SK-N-SH treated with all-trans-retinoic acid at 6 μM for 48 hours (cell line): Measurements from ENCODE around the gene SCYGR4.

ENCODE experiments used
- CREB5 ChIP-seq: fragments of 250-450 bp; sonication (Bioruptor Pico); IDR thresholded peaks from 2 replicates; pipeline ENCODE4 v1.5.1; 2020; ENCODE audit warnings: low read depth, mild to moderate bottlenecking, moderate library complexity
- ESRRG ChIP-seq: fragments of 250-450 bp; sonication (Bioruptor Pico); IDR thresholded peaks from 2 replicates; pipeline ENCODE4 v1.6.1; 2021; ENCODE audit warnings: mild to moderate bottlenecking
- RARB ChIP-seq: fragments of 250-450 bp; sonication (Bioruptor Pico); IDR thresholded peaks from 2 replicates; pipeline ENCODE4 v1.8.0; 2021; ENCODE audit warnings: mild to moderate bottlenecking, moderate library complexity
- ZFP3 ChIP-seq: fragments of 250-450 bp; sonication (Bioruptor Pico); IDR thresholded peaks from 2 replicates; pipeline ENCODE4 v1.5.0; 2020; ENCODE audit warnings: mild to moderate bottlenecking, moderate library complexity

DNA sequence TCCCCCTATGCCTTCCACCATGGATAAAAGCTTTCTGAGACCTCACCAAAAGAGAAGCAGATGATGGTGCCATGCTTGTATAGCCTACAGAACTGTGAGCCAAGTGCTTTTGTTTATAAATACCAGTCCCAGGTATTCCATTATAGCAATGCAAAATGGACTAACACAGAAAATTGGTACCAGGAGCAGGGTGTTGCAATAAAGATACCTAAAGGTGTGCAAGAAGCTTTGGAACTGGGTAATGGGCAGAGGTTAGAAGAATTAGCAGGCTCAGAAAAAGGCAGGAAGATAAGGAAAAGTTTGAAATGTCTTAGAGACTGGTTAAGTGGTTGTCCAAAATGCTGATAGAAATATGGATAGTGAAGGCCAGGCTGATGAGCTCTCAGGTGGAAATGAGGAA lies 34.9 kb upstream of the SCYGR4 start:
- TF ChIP-seq ZFP3: no peak
- TF ChIP-seq CREB5 (CRISPR knock-in tag): no peak
- TF ChIP-seq RARB: no peak
- TF ChIP-seq ESRRG (CRISPR knock-in tag): no peak
